GM12872 (cell line): ENCODE results near the gene KIF2C.

ENCODE experiments used
- CTCF ChIP-seq: IDR thresholded peaks from 3 replicates; pipeline ENCODE4 v1.5.1; 2011; ENCODE audit warnings: low read depth, mild to moderate bottlenecking, low read length, moderate library complexity; ENCODE audit not compliant: insufficient read depth

Gene KIF2C

DNA sequence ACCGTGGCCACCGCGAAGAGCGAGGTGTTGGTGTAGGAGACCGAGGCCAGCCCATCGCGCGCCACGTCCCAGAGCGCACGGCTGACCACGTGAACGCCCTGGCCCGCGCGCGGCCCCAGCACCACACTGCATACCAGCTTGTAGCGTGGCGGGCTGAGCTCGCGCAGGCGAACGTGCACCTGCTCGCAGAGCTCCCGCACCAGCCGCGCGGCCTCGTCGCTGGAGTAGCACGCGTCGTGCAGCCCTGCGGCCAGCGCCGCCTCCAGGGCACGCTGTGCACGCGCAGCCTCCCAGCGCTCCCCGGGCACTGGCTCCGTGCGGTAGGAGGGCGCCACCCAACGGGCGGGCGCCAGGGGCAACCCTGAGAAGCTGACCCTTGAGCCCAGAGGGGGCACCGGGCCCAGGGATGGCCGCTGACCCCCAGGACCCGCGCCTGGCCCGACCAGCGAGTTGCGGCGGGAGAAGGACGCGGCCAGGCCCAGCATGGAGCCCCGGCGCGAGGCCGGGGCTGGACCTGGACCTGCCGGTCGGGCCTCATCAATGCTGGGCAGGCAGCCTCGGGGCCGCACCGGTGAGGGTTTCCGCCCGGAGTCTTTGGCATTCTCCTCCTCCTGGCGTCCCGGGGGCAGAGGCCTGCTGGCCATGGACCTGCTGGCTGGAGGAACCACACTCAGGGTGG, 66.5 kb downstream of the KIF2C start:
- no peak for TF ChIP-seq CTCF

DNA sequence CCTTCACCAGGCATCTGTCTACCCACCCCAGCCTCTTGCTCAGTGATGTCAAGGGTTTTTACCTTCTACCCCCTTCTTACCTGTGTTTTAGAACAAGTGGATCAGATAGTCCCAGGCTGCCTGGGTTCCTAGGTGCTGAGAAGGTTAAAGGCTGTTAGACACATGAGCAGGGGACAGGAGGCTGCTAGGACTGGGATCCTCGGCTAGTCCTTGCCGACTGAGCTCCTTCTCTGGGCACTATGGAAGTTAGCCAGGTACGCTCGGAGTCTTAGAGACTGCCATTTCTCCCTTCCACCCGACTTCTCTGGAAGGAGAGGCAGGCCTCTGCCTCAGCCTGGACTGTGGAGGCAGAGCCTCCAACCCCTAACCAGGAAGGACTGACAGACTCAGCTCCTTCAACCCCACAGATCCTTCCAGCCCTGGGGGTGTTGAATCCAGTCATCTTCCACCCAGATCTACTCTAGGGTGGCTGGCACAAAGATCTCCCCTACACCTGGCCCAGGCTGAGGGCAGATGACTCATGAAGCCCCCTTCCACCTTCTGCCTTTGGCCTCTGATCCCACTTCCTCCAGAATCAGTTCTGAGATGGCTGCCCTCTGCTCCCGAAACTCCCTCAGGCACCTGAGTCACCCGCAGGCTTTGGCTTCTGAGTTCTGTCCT, 67.2 kb downstream of the KIF2C start, which contains the start of gene DYNLT4:
TSS of gene DYNLT4 (minus strand) at position 648 of the 660 bp plus-strand sequence. CDS start 683 bp downstream, outside the sequence.
- no peak for TF ChIP-seq CTCF

DNA sequence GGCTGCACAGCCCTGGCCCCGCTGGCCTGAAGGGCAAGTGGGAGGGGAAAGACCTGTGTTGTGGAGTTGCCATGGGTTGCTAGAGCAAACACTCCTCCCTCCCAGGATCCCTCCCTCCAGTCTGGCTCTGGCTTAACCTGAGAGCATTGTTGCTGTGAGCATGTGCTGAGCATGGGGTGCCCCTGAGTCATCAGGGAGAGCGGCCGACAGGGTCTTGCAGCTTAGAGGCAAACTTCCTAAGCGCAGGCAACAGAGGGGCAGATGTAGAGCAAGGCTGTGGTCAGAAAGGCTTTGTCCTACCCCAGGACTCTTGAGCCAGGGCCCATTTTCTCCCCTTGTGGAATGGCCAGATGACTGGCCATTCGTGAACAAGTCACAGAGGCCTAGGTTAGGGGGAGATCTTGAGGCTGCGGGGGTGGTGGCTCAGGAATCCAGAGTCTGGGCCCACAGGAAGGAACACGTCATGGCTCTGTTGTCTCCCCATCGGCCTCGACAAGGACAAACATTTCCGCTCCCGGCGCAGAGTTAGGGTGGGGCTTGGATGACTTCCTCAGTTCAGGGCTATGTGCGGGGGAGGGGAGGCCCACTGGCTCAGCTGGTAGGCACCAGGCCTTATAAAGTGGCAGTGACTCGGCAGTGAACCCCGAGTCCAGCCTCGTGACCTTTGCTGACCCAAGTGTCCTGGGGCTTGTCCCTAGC, 67.9 kb downstream of the KIF2C start:
- TF ChIP-seq CTCF, result no peak

DNA sequence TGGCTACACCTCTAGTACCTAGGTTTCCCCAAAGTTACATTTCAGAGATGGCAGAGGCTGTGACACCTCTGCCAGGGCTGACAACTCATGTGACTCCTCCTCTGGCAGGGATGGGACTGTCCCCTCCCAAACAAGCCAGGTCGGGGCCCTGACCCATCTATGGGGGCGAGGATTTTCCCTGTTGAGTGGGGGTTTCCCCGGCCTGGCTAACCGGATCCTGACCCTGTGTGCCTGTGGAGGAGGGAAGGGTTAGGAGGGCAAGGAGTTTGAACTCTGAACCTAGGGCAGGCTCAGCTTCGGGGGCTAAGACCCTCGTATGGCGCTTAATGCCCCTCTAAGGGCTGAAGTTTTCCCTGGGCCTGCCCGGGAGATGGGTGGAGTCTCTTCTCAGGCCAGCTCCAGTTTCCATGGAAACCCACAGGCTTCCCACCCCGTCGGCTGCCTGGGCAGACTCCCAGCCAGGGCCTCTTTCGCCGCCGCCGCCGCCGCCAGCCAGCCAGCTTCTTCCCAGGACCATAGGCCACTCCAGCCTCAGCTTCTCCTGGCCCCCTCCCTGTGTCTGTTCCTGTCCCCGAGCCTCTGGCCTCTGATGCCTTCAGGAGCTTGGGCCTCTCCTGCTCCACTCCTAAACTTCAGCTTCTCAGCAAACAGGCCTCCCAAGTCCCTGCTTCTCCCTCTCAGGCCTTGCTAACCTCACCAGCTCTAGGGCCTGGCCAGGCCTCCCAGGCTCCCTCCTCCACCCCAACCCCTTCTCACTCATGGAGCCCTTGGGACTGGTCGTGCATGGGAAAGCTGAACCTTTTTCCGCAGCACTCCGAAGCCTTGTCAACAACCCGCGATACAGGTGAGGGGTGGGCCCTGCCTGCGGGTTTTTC, 68.7 kb downstream of the KIF2C start, which contains the start of gene BTBD19:
TSS of gene BTBD19 (plus strand) at position 461 of the 875 bp plus-strand sequence. CDS start at position 759, 298 bp downstream.
- TF ChIP-seq CTCF, result no peak

GRCh38 chr1:44808938-44809917, 69.6 kb downstream of the KIF2C start:
- TF ChIP-seq CTCF, result no peak

DNA sequence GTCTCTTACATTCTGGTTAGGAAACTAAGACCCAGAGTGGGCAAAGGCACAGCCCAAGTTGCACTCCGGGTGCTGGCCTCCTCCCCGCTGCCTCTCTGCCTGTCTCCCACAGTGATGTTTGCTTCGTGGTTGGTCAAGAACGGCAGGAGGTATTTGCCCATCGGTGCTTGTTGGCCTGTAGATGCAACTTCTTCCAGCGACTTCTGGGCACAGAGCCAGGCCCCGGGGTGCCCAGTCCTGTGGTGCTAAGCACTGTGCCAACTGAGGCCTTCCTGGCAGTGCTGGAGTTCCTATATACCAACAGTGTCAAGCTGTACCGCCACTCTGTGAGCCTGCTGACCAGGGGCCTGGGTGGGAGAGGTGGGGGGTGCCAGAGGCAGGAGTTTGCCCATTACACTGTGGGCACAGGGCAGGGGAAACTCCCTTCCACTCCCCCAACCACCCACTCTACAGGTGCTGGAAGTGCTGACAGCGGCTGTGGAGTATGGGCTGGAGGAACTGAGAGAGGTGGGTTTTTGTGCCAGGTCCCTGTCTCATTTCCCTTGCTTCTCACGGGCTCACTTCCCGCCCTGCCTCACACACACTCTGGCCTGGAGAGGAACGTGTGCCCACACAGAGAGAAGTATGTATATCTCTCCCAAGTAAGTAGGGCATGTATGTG, 70.6 kb downstream of the KIF2C start:
- no peak for TF ChIP-seq CTCF
